ENCODE data around the gene TPRN.

DNA sequence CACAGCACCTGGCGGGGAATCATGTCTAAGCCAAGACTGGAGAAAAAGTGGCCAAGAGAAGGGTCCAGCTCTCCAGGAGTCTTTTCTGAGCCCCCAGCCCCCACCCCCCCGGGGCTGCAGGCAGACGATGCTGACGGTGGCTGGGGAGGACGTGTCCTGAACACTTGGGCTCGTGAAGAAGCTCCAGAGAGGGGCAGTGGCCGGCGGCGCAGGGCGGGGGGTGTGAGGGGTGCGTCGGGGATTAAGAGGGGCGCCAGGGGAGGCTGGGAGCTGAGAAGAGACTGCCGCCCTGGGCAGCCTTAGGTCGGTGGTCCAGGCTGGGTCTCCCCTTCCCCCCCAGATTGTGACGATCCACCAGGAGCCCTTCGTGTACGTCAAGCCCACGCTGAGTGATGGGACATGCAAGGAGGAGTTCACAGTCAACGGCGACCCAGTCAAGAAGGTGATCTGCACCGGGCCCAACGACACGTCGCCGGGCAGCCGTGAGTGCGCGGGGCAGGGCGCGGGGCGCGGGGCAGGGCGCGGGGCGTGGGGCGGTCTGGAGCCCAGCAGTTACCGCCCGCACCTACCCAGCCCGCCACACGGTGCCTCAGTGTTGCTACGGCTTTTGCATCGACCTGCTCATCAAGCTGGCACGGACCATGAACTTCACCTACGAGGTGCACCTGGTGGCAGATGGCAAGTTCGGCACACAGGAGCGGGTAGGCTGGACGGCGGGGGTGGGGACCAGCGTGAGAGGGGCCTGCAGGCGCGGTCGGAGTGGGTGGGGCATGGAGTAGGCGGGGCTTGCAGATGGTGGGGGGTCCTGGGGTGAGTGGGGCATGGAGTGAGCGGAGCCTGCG is 39.6 kb downstream of the TPRN start:
- no peak for TF ChIP-seq POLR2A (IDR thresholded peaks at IDR 0.05)
- no peak for TF ChIP-seq CTCF (IDR thresholded peaks at IDR 0.05)

Measured in esophagus squamous epithelium (tissue), 4 donors.